Forelimb muscle (tissue), 1 donor: ENCODE data around the gene CNTNAP5. TPM values are rescaled to one million over a fixed set of nuclear protein-coding genes. Genes with fewer than 3 reads are reported as not detected.

Experiments used
- DNase-seq: peaks from one replicate; pipeline ENCODE4 v3.0.0-alpha.2; 2013; ENCODE audit warnings: low read depth
- polyA plus RNA-seq: library from polyadenylated mRNA; unstranded; fragments of 120-200 nt; gene quantifications from one replicate; pipeline ENCODE4 v1.2.1, GENCODE V29; 2013; ENCODE audit not compliant: insufficient read length

CNTNAP5 gene
- polyA plus RNA-seq: 0.03 TPM

DNA sequence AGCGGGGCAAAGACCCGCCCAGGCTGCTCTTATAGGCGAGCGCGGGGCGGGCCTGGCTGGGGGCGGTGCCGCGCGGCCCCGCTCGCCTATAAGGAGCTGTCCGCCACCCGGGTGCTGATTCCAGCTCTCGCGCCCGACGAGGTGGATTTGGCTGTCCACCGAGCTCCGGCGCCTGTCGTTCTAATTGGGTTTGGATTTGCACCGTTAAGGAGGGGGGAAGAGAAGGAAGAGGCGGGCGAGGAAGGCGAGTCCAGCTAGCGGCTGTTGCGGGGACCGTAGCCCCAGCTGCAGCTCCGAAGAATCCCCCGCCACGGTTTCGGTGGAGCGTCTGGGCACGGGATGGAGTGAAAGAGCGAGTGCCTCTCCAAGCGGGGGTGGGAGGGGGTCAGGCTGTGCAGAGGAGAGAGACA is at the start of gene CNTNAP5:
Gene CNTNAP5 (plus strand): TSS at position 117 of the 410 bp plus-strand sequence. CDS start 364 bp downstream, outside the sequence.
- no peak for DNase-seq

DNA sequence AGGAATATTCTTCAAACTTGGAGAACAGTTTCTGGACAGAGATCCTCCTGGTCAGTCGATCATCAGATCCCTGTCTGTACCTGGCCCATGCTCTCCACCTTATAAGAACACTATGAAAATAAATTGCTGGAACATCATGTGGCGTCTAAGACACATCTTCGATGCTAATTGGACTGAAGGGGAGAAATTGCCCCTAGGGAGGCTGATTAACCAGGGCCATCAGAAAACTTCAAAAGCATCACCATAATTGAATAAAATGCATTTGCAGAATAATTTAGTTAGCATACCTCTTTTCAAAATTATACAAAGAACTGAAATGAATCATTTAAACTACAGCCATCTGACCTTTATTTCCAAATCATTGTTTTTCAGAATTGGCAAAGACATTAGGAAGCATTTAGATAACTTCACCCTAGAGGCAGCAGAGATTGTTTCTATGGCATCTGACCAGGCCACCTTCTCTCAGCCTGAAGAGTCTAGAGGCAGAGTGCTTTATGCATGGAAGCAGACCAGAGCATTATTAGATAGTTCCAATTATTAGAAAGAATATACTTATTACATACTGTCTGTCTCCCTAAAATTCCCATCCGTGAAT is 48.9 kb upstream of the CNTNAP5 start:
- DNase-seq: no peak

DNA sequence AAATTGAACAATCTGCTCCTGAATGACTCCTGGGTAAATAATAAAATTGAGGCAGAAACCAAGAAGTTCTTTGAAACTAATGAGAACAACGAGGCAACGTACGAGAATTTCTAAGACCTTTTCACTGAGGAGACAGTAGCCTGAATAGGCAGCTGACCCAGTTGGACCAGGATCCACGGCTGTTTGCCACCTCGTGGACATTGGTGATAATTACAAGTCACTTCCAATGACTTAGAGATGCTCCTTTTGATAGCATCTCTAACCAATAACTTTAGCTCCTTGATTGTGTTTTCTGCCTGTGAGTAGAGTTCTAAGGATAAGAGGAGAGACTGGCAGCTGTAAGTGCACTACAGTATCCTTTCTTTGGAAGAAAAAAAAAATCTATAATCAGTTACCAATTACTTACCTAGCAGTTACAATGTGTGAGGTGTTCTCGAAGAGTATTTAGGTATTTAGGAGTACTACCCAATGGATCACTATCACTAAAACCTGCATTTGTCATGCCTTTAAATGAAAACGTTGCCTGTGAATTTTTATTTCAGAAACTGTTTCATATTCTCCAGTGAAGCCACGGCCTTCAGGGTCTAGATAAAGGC is 31.3 kb upstream of the CNTNAP5 start:
- DNase-seq: no peak

GRCh38 chr2:123999681-124000080 is 25.4 kb upstream of the CNTNAP5 start:
- no peak for DNase-seq

DNA sequence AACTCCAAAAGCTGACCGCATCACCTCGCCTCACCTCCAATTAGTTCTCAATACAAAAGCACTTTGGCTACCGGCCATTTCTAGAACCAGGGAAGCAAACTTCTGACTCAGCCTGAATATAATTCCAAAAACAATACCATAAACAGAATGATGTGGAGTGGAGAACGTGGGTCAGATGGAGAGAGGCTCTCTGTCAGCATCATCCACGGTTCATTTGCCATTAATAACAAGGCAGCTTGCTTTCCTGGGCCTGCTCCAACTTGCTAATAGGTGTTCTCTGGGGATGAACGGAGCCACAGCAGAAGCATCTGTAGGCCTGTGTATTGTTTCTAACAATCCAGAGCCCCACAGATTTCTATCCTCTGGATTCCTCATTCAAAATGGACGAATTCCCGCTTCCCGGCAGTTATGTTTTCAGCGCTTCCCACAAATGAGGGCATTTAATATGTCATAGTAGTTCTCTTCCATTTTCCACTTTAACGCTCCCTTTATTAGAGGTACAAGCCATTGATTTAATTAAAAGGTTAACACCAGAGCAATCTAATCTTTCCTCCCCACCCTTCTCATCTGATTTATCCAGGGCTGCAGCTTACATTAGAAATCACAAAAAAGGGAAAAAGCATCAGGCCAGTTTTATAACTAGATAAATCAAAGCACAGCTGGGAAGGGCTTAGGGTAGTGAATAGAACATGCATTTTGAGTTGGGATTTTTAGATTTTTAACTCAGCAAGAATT is 23.2 kb upstream of the CNTNAP5 start:
- peak; percentile 43 for DNase-seq

DNA sequence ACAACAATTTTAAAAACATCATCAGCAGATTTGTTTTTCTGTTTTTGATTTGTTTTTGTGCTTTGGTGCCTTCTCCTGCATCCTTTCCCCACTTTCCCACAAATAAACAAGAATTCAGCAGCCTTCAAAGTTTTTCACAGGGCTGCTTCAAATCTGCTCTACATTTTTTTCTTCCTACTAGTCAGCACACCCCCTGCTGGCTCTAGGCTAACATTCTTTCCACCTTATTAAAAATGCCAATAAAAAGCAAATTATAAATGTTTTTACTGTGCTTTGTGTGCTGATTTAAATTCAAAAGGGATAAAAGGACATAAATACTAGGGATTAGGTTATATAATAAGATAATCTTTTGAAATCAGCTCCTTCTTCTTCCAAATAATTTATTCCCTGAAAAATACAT is 6.2 kb upstream of the CNTNAP5 start:
- no peak for DNase-seq

DNA sequence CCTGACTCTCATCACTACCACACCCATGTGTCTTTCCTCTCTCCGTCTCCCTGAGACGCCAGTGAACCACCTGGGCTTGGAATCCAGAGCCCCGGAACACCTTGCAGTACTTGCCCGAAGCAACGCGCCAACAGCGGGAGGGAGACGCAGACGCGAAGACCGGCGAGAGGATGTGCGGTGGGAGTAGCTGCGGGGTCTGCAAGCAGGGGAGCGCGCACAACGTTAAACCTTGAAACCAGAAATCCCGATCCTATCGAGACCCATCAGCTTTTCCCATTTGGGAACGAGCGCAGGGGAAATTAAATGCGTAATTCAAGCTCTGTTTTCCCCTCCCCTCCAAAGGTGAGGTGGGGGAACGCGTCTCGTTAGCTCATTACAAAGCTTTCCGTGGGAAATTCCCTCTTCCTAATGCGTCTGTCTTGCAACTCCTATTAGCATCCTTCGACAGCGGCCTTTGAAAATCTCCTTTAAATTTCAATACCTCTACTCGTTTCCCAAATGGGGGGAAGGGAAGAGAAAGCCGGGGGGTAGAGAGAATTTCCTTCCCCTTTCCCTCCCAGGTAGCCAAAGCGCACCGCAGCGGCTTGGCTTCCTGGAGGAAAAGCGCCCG is 421 bp upstream of the CNTNAP5 start:
- DNase-seq: no peak

DNA sequence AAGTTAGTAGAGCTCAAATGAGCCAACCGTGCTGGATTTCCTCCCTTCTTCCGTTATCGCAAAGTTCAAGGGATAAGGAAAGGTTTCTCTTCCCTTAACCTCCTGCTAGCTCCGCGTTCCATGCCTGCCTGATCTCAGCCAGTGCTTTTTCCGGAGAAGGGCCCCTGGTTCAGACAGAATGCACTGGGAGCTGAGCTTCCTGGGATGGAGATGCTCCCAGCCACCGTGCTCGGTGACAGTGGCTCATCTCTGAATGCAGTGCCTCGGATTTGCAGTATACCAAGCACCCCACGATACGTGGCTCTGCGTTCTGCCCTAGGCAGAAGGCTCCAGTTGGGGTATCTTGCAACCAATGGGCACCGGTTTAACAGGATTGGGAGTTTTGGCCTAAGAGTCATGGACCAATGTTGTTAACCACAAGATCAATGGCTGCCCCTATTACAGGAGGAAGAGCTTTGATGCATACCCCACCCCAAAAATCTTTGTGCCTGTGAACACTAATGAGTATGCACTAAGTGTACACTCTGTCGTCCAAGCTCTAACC is 876 bp downstream of the CNTNAP5 start:
- DNase-seq: no peak

DNA sequence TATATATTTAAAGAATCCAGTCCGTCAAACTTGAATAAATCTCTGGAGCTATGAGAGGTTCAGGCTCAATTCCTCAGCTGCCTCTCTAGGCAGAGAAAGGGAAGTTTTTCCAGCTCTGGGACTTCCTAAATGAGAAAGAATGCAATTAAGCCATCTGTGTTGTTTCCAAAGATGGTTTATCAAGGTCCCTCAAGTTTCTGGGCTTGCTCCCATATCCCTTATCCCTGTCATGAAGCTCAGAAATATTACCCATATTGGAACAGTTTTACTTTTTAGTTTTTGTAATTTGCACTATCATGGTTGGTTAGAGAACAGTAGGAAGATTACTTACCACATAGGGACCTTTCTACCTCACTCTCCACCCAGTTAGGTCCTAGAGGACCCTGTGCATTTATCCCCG is 1.4 kb downstream of the CNTNAP5 start:
- DNase-seq: no peak

DNA sequence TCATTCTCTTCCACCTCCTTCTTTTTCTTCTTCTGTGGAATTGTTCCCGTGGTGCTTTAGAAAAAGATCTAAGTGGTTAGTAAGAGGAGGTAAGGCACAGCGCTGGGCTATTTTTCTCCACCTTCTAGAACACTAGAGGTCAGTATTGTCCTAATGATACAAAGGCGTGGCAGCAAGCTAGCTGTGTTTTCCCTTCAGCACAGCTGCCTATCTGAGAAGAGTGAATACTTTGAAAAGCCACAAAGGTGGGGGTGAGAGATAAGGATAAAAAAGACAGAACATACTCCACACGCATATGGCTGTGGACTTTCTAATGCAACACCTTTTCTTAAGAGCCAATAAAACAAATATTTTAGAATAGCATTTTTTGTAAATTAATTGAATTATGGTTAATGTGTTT is 2.1 kb downstream of the CNTNAP5 start:
- peak; percentile 32 for DNase-seq

- DNase-seq: no peak
These were observed 7.7 kb downstream of the CNTNAP5 start for GRCh38 chr2:124032799-124033198.

DNA sequence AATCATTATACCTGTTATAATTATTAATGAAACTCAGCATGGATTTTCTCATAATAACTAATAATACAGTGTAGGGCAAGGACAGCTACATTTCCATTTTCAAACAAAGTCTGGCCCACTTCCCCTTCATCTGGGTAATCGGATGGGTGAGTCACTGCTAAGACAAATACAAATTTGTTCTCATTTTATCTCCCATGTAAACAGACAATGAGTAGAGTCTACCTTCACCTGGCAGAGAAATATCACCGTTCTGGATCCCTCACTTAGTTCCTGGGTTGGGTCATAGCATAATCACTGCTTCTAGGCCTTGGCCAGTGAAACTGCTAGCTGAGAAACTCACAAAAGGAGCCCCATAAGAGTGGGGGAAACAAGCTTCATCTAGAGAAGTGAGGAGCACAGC is 9.2 kb downstream of the CNTNAP5 start:
- DNase-seq: no peak

DNA sequence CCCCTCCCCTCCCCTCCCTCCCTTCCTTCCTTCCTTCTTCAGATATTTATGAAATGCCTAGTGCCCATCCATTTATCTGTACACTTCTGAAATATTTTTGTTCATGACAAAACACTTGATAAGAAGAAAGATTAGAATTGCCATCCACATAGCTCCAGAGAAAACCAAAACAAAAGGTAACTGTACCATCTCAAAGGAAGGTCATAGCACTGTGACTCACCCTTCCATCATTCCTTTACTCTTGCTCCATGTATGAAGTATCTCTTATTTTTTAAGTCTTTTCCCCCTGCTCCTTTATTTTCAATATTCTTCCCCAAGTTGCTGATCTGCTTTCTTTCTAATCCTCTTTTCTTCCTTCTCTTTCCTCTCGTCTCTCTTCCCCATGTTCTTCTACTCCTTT is 9.9 kb downstream of the CNTNAP5 start:
- DNase-seq: no peak

DNA sequence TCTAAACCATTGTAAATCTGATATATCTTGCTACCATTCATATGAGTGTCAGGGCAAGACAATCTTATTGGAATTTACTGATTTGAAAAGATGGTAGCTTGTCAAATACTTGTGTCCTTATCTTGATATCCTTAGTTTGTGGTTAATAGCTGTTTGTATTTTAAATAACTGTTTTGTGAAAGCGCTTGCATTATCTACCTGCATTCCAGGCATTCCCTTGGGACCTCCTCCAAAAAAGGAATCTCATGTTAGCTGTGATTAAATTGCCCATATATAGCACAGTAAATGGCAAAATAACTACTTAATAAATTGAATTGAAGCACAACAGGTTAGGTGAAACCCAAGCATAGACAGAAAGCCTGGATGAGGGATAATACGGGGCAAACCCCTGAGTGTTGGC is 13.9 kb downstream of the CNTNAP5 start:
- DNase-seq: no peak

DNA sequence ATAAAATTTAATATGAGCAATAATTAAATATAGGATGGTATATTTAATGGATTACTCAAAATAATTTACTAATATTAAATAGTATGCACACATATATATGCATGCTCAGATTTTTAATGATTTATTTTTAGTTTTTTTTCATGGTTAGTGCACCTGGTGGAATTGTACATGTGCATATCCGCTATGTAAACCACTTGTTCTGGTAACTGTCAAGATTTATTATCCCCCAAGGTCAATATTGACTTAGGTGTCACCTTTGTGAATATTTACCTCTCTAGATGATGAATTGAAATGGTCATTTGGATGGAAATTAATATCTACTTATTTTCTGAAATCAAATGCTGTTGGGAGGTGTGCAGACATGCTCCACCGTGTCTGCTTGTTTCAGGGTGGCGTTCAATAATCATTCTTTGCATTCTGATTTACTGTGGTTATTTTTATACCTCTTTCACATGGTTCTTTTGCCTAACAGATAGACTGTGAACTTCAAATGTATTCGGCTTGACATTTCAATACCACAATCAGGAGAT is 14.7 kb downstream of the CNTNAP5 start:
- DNase-seq: no peak

DNA sequence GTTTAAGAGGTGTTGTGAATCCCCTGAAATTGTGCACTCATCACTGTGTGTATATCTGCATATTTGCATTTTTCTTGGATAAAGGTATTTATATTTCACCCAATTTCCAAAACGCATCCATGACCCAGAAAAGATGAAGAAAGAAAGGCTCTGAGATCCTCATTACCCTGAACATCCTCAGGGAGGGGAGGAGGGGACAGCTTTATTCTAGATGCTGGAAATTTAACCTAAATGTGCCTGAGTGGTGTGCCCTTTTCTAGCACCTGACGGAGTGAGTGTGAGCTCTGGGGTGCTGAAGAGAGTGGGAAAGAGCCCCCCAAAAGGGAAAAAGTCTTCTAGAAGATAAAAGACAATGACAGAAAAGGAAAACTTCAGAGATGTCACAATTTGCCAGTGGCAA is 20.8 kb downstream of the CNTNAP5 start:
- no peak for DNase-seq

DNA sequence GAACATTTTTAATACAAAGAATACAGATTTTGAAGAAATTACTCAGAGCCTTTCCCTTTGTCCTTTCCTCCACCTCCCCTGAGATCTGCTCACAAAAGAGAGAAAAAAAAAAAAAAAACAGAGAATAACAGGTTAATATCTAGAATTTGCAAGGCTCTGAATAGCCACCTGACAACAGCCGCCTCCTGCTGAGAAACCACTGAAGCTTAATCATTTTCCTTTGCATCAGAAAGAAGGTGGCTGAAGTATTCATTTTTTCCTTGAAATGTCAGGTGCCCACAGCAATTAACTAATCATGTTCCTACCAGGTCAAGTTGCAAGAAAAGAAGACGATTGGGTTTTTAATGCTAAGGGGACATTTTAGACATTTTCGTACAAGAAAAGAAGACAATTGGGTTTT is 21.2 kb downstream of the CNTNAP5 start:
- DNase-seq: no peak

- DNase-seq: no peak
These were observed 23.0 kb downstream of the CNTNAP5 start for GRCh38 chr2:124048102-124048501.

DNA sequence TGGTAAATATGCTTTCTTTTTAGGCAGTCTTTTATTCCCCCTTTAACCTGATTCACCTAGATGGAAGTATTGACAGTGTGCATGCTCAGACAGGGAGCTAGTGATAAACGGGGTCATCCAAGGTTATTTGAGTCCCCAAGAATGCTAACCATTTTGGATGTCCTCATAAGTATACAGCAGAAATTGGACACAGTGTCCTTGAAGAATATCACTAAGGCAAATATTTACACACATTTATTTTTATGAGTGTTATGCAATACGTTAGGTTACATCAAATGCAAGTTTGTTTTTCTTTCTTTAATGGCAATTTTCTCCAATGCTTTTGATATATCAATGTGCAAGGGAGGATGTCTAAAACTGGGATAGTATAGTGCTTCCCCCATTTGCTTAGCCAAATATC is 23.6 kb downstream of the CNTNAP5 start:
- DNase-seq: no peak

DNA sequence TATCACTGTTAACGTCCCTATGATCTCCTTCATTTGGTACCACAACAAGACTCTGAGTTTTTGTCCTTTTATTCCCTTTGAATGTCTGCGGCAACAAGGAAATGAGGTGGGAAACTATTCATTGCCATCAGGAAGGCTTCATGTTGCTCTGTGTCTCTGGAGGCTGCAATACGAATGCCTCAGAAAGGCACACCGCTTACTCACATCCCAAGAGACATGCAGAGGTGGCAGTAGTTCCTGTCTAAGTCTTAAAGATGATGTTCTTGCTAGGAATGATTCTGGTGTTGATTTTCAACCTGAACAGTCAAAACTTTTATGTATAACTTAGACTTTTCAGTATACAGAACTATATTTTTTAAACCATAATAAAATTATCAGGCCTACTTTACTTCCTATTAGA is 24.0 kb downstream of the CNTNAP5 start:
- no peak for DNase-seq

DNA sequence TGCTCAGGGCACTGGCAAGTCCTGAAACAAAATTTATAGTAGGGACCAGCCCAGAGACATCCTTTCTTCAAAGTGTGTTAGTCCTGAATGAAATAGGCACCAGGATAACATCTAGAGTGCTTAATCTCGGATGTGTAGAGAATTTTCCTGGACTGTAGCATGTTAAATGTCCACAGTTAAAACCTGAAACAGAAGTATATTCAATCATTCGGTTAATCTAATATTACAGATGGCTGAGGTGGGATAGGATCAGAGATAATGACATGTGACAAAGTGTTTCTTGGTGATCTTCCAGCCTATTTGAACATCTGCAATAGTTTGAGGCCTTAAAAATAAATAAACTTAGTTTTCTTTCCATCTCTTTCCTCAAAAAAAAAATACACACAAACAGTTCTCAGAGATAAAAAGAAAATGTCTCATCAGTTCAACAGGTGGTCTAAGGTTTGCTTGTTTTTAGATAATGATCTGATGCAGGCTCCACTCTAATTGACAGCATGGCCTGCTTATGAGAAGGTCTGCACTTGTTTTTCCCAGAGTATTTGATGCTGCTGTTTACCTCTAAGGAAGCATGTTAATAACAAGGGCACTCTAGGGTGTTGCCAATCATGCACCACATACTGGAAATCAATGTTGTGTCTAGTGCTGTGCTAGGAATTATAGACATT is 25.9 kb downstream of the CNTNAP5 start:
- DNase-seq: no peak

DNA sequence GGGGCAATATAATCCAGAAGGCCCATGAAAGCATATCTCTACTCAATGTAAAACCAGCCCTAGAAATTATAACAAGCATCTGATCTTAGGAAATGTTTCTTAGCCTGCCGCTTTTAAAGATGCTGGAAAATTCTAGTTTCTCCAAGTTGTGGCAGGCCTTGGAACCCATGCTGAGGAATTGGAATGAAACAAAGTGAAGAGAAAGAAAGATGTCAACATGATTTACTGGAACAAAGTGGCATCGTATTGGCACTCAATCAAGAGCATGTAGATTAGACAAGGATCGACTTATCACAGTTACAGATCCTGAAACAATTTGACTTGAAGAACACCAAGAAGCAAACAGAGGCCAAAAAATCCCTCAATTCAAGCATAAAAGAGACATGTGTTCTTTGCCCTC is 28.7 kb downstream of the CNTNAP5 start:
- no peak for DNase-seq
